SK-MEL-5 (cell line): ENCODE measurements around the gene HOXA10. TPM values are rescaled to one million over a fixed set of nuclear protein-coding genes. Genes with fewer than 3 reads are reported as not detected.

Source experiments
- DNase-seq: peaks from one replicate; pipeline ENCODE4 v3.0.0-alpha.2; 2016; ENCODE audit warnings: low read depth, low spot score
- in situ Hi-C: cut with HindIII; loops from 2 replicates; pipeline ENCODE4 v1.10.0; 2016; ENCODE audit warnings: low sequenced_read_pairs, high pct_unique_total_duplicates, low pct_unique_long_range_greater_than_20kb
- small RNA-seq, 2 experiments: library from RNA; depleted of rRNA; stranded (forward); fragments of <200 nt; gene quantifications; one replicate each; pipeline ENCODE3, GENCODE V24; 2014
- total RNA-seq: library from RNA; depleted of rRNA; stranded (reverse); fragments of >200 nt; shearing (Covaris generic); gene quantifications from 2 replicates; pipeline ENCODE4 v1.2.3, GENCODE V29; 2014; rRNA removed

HOXA10 gene
- total RNA-seq, 1 experiment from 2014 or later: not detected

- in situ Hi-C loops: loop anchor here (10.0 kb wide), 1 partner anchor 268 kb away; no protein-coding TSS in a partner anchor
- DNase-seq: peak; percentile 92
Measured at GRCh38 chr7:27123007-27123476, 51.1 kb downstream of the HOXA10 start.

- no peak for DNase-seq
- in situ Hi-C loops: loop anchor here (10.0 kb wide), 1 partner anchor 267 kb away; no protein-coding TSS in a partner anchor
Measured at GRCh38 chr7:27122077-27122910, 51.8 kb downstream of the HOXA10 start.

GRCh38 chr7:27121684-27122076 is 52.4 kb downstream of the HOXA10 start:
- in situ Hi-C loops: loop anchor here (10.0 kb wide), 1 partner anchor 267 kb away; no protein-coding TSS in a partner anchor
- no peak for DNase-seq

Small RNA genes within 50 kb of the gene (small RNA-seq; reads per million reads assigned to genes)
- gene AC004080.5 (0 reads per million in 2 experiments), gene RF02140 (0 reads per million in 2 experiments), gene RF02141 (0 reads per million in 2 experiments)

Other genes starting within 250 kb of the HOXA10 start
- gene HOXA1, start 78.3 kb downstream of the HOXA10 start, total RNA-seq: 5.6 TPM in 2 replicates
- 0.21 and 0.67 TPM in 2 replicates for gene HOXA2, start 71.6 kb downstream of the HOXA10 start, total RNA-seq
- 0.50 and 0.83 TPM in 2 replicates for gene HOXA4, start 43.6 kb downstream of the HOXA10 start, total RNA-seq
- 6.5 and 10.3 TPM in 2 replicates for gene HOXA5, start 30.6 kb downstream of the HOXA10 start, total RNA-seq
- 1.5 and 1.9 TPM in 2 replicates for gene HOXA6, start 26.5 kb downstream of the HOXA10 start, total RNA-seq
- 0.56 and 3.5 TPM in 2 replicates for gene HOXA3, start 21.7 kb downstream of the HOXA10 start, total RNA-seq
- 0.45 TPM in 1 of 2 replicates, not detected in the other for gene HOXA7, start 17.6 kb downstream of the HOXA10 start, total RNA-seq
- gene HOXA9, start 8.8 kb downstream of the HOXA10 start, total RNA-seq: not detected in 2 replicates
- 0.08 and 0.16 TPM in 2 replicates for gene HOXA11, start 10.9 kb upstream of the HOXA10 start, total RNA-seq
- gene HOXA13, start 25.8 kb upstream of the HOXA10 start, total RNA-seq: 1.5 and 2.0 TPM in 2 replicates
- gene EVX1, start 68.5 kb upstream of the HOXA10 start, total RNA-seq: not detected in 2 replicates